ENCODE measurements around the gene TPGS2.
"Not testable (repeated sequence)": the region's sequence is repeated elsewhere in the genome, so short reads cannot be mapped to it uniquely, and the experiment has no call there.

The TPGS2 gene

GRCh38 chr18:36818652-36819051 lies 10.2 kb downstream of the TPGS2 start:
- H3K9ac ChIP-seq (ENCODE audit: low read length) = no peak overlapping the region
- H2BK12ac ChIP-seq (ENCODE audit: low read length in 2 of 2) = no peak overlapping the region
- H3K4me3 ChIP-seq (ENCODE audit: insufficient read depth in 1 of 2, low read depth in 1 of 2, low read length in 2 of 2) = no peak overlapping the region
- no peak overlapping the region for H2AK5ac ChIP-seq (ENCODE audit: low read length, severe bottlenecking)
- peaks cover 15 to 49% of the 10 kb centered on the region in 2 experiments for H3K36me3 ChIP-seq (ENCODE audit: control insufficient read depth in 1 of 2, insufficient read depth in 2 of 2, low read depth in 1 of 2, low read length in 2 of 2)
- H3K4ac ChIP-seq (ENCODE audit: low read depth in 1 of 2, low read length in 2 of 2) = no peak overlapping the region
- H3K27ac ChIP-seq (ENCODE audit: low read length, poor library complexity, severe bottlenecking) = no peak overlapping the region
- no peak overlapping the region for H2BK15ac ChIP-seq (ENCODE audit: low read depth, poor library complexity, severe bottlenecking)
- H3K14ac ChIP-seq (ENCODE audit: low read length in 2 of 2) = no peak overlapping the region
- H4K8ac ChIP-seq (ENCODE audit: low read length) = no peak overlapping the region
- no peaks in the 10 kb centered on the region for H3K9me3 ChIP-seq (ENCODE audit: control insufficient read depth, low read length)
- no peak overlapping the region for H3K23ac ChIP-seq (ENCODE audit: low read length in 2 of 2)
- H3K18ac ChIP-seq (ENCODE audit: low read depth in 1 of 2, low read length in 2 of 2) = no peak overlapping the region
- H2AFZ ChIP-seq (ENCODE audit: low read depth, low read length) = no peak overlapping the region
- no peaks in the 10 kb centered on the region for H3K27me3 ChIP-seq (ENCODE audit: control insufficient read depth in 1 of 2, insufficient read depth in 1 of 2, low read length in 2 of 2)
- H3K4me1 ChIP-seq (ENCODE audit: control insufficient read depth, insufficient read depth, low read depth, low read length) = peaks cover 2% of the 10 kb centered on the region
- H3K79me1 ChIP-seq (replicated peaks; ENCODE audit: low read length, poor library complexity, severe bottlenecking) = peaks cover 24% of the 10 kb centered on the region
- H4K91ac ChIP-seq (ENCODE audit: low read length) = no peak overlapping the region
- 98% methylated on average over 3 of the region's 3 CpGs for WGBS
- no peak overlapping the region for H2BK120ac ChIP-seq (ENCODE audit: low read depth, low read length)
- no peak overlapping the region for H3K4me2 ChIP-seq (ENCODE audit: low read length, poor library complexity, severe bottlenecking)
- H2BK5ac ChIP-seq (ENCODE audit: low read depth, low read length, poor library complexity, severe bottlenecking) = no peak overlapping the region
- DNase-seq = no peak

- H3K27me3 ChIP-seq (ENCODE audit: control insufficient read depth in 1 of 2, insufficient read depth in 1 of 2, low read length in 2 of 2) = no peaks in the 10 kb centered on the region
- no peak overlapping the region for H3K4ac ChIP-seq (ENCODE audit: low read depth in 1 of 2, low read length in 2 of 2)
- no peaks in the 10 kb centered on the region for H3K9me3 ChIP-seq (ENCODE audit: control insufficient read depth, low read length)
- DNase-seq = no peak
- H3K4me3 ChIP-seq (ENCODE audit: insufficient read depth in 1 of 2, low read depth in 1 of 2, low read length in 2 of 2) = no peak overlapping the region
- no peak overlapping the region for H3K27ac ChIP-seq (ENCODE audit: low read length, poor library complexity, severe bottlenecking)
- H2BK15ac ChIP-seq (ENCODE audit: low read depth, poor library complexity, severe bottlenecking) = no peak overlapping the region
- H3K36me3 ChIP-seq (ENCODE audit: control insufficient read depth in 1 of 2, insufficient read depth in 2 of 2, low read depth in 1 of 2, low read length in 2 of 2) = peaks cover 19 to 54% of the 10 kb centered on the region in 2 experiments
- no peak overlapping the region for H4K8ac ChIP-seq (ENCODE audit: low read length)
- H3K14ac ChIP-seq (ENCODE audit: low read length in 2 of 2) = no peak overlapping the region
- no peak overlapping the region for H2AFZ ChIP-seq (ENCODE audit: low read depth, low read length)
- no peak overlapping the region for H3K18ac ChIP-seq (ENCODE audit: low read depth in 1 of 2, low read length in 2 of 2)
- peaks cover 2% of the 10 kb centered on the region for H3K4me1 ChIP-seq (ENCODE audit: control insufficient read depth, insufficient read depth, low read depth, low read length)
- no peak overlapping the region for H2BK120ac ChIP-seq (ENCODE audit: low read depth, low read length)
- H3K9ac ChIP-seq (ENCODE audit: low read length) = no peak overlapping the region
- no CpG with 5 or more reads among the region's 1 CpG for WGBS
- H2BK12ac ChIP-seq (ENCODE audit: low read length in 2 of 2) = no peak overlapping the region
- no peak overlapping the region for H3K23ac ChIP-seq (ENCODE audit: low read length in 2 of 2)
- H4K91ac ChIP-seq (ENCODE audit: low read length) = no peak overlapping the region
- no peak overlapping the region for H2BK5ac ChIP-seq (ENCODE audit: low read depth, low read length, poor library complexity, severe bottlenecking)
- peaks cover 29% of the 10 kb centered on the region for H3K79me1 ChIP-seq (replicated peaks; ENCODE audit: low read length, poor library complexity, severe bottlenecking)
- no peak overlapping the region for H3K4me2 ChIP-seq (ENCODE audit: low read length, poor library complexity, severe bottlenecking)
- H2AK5ac ChIP-seq (ENCODE audit: low read length, severe bottlenecking) = no peak overlapping the region
These were observed 11.8 kb downstream of the TPGS2 start for GRCh38 chr18:36817039-36817438.

- not testable (repeated sequence) for H2BK12ac ChIP-seq (ENCODE audit: low read length in 2 of 2); H3K9me3 ChIP-seq (ENCODE audit: control insufficient read depth, low read length); H3K4me3 ChIP-seq (ENCODE audit: insufficient read depth in 1 of 2, low read depth in 1 of 2, low read length in 2 of 2); H3K4me1 ChIP-seq (ENCODE audit: control insufficient read depth, insufficient read depth, low read depth, low read length); H3K27me3 ChIP-seq (ENCODE audit: control insufficient read depth in 1 of 2, insufficient read depth in 1 of 2, low read length in 2 of 2); H3K23ac ChIP-seq (ENCODE audit: low read length in 2 of 2); H3K18ac ChIP-seq (ENCODE audit: low read depth in 1 of 2, low read length in 2 of 2); H2BK5ac ChIP-seq (ENCODE audit: low read depth, low read length, poor library complexity, severe bottlenecking); H4K91ac ChIP-seq (ENCODE audit: low read length); H2BK15ac ChIP-seq (ENCODE audit: low read depth, poor library complexity, severe bottlenecking); H3K4me2 ChIP-seq (ENCODE audit: low read length, poor library complexity, severe bottlenecking); H4K8ac ChIP-seq (ENCODE audit: low read length); H3K27ac ChIP-seq (ENCODE audit: low read length, poor library complexity, severe bottlenecking); H3K14ac ChIP-seq (ENCODE audit: low read length in 2 of 2); H2BK120ac ChIP-seq (ENCODE audit: low read depth, low read length); DNase-seq; H2AK5ac ChIP-seq (ENCODE audit: low read length, severe bottlenecking); H2AFZ ChIP-seq (ENCODE audit: low read depth, low read length); H3K4ac ChIP-seq (ENCODE audit: low read depth in 1 of 2, low read length in 2 of 2); H3K9ac ChIP-seq (ENCODE audit: low read length)
- Histone ChIP-seq H3K36me3 (ENCODE audit: control insufficient read depth in 1 of 2, insufficient read depth in 2 of 2, low read depth in 1 of 2, low read length in 2 of 2) (peaks cover 19 to 51% of the 10 kb centered on the region in 2 experiments), H3K79me1 (replicated peaks; ENCODE audit: low read length, poor library complexity, severe bottlenecking) (peaks cover 28% of the 10 kb centered on the region)
These were observed 12.7 kb downstream of the TPGS2 start for GRCh38 chr18:36816096-36816495.

- H3K4ac ChIP-seq (ENCODE audit: low read depth in 1 of 2, low read length in 2 of 2) = no peak overlapping the region
- H3K23ac ChIP-seq (ENCODE audit: low read length in 2 of 2) = no peak overlapping the region
- peaks cover 2% of the 10 kb centered on the region for H3K4me1 ChIP-seq (ENCODE audit: control insufficient read depth, insufficient read depth, low read depth, low read length)
- peaks cover 19 to 56% of the 10 kb centered on the region in 2 experiments for H3K36me3 ChIP-seq (ENCODE audit: control insufficient read depth in 1 of 2, insufficient read depth in 2 of 2, low read depth in 1 of 2, low read length in 2 of 2)
- no peak overlapping the region for H3K9ac ChIP-seq (ENCODE audit: low read length)
- H2BK120ac ChIP-seq (ENCODE audit: low read depth, low read length) = no peak overlapping the region
- no peak overlapping the region for H3K27ac ChIP-seq (ENCODE audit: low read length, poor library complexity, severe bottlenecking)
- H3K27me3 ChIP-seq (ENCODE audit: control insufficient read depth in 1 of 2, insufficient read depth in 1 of 2, low read length in 2 of 2) = no peaks in the 10 kb centered on the region
- H2BK15ac ChIP-seq (ENCODE audit: low read depth, poor library complexity, severe bottlenecking) = no peak overlapping the region
- H4K8ac ChIP-seq (ENCODE audit: low read length) = no peak overlapping the region
- no peak overlapping the region for H2AFZ ChIP-seq (ENCODE audit: low read depth, low read length)
- H3K4me3 ChIP-seq (ENCODE audit: insufficient read depth in 1 of 2, low read depth in 1 of 2, low read length in 2 of 2) = no peak overlapping the region
- H2AK5ac ChIP-seq (ENCODE audit: low read length, severe bottlenecking) = no peak overlapping the region
- H3K18ac ChIP-seq (ENCODE audit: low read depth in 1 of 2, low read length in 2 of 2) = no peak overlapping the region
- no peak overlapping the region for H3K4me2 ChIP-seq (ENCODE audit: low read length, poor library complexity, severe bottlenecking)
- no peak overlapping the region for H2BK12ac ChIP-seq (ENCODE audit: low read length in 2 of 2)
- no peak overlapping the region for H4K91ac ChIP-seq (ENCODE audit: low read length)
- no peak overlapping the region for H2BK5ac ChIP-seq (ENCODE audit: low read depth, low read length, poor library complexity, severe bottlenecking)
- no peak overlapping the region for H3K14ac ChIP-seq (ENCODE audit: low read length in 2 of 2)
- peaks cover 26% of the 10 kb centered on the region for H3K79me1 ChIP-seq (replicated peaks; ENCODE audit: low read length, poor library complexity, severe bottlenecking)
- no CpG with 5 or more reads among the region's 1 CpG for WGBS
- H3K9me3 ChIP-seq (ENCODE audit: control insufficient read depth, low read length) = no peaks in the 10 kb centered on the region
- DNase-seq = no peak
These were observed 13.8 kb downstream of the TPGS2 start for GRCh38 chr18:36814994-36815393.
